HepG2 (cell line): Measurements from ENCODE around the gene PLCXD1. TPM values are rescaled to one million over a fixed set of nuclear protein-coding genes. Genes with fewer than 3 reads are reported as not detected.

ENCODE experiments used
- AGO1 ChIP-seq: fragments of 200-400 bp; formaldehyde crosslinking; IDR thresholded peaks from 2 replicates; pipeline ENCODE4 v1.6.1; 2017; ENCODE audit warnings: mild to moderate bottlenecking, low read depth, low read length, moderate library complexity; ENCODE audit not compliant: poor library complexity, severe bottlenecking
- ATF3 ChIP-seq: sonication (generic); formaldehyde crosslinking; IDR thresholded peaks from 2 replicates; pipeline ENCODE4 v1.4.0; 2020; ENCODE audit warnings: missing genetic modification reagents
- GLMP ChIP-seq: sonication (generic); formaldehyde crosslinking; IDR thresholded peaks from 2 replicates; pipeline ENCODE4 v1.9.0; 2021; ENCODE audit warnings: missing genetic modification reagents, mild to moderate bottlenecking, borderline replicate concordance
- HMG20A ChIP-seq: IDR thresholded peaks from 2 replicates; pipeline ENCODE4 v1.6.1; 2016; ENCODE audit warnings: borderline replicate concordance
- HNF4A ChIP-seq: sonication (generic); formaldehyde crosslinking; IDR thresholded peaks from 2 replicates; pipeline ENCODE4 v1.4.0; 2020; ENCODE audit warnings: missing genetic modification reagents
- KDM5B ChIP-seq: sonication (generic); formaldehyde crosslinking; IDR thresholded peaks from 2 replicates; pipeline ENCODE4 v1.4.0; 2020; ENCODE audit warnings: missing genetic modification reagents, mild to moderate bottlenecking, borderline replicate concordance
- KLF9 ChIP-seq: IDR thresholded peaks from 2 replicates; pipeline ENCODE4 v1.6.1; 2016; ENCODE audit warnings: low read depth
- NR2F6 ChIP-seq, 2 experiments: IDR thresholded peaks; 2 replicates each; pipeline ENCODE4 v1.6.1; 2016; ENCODE audit warnings: antibody characterized with exemption in 1 of 2, mild to moderate bottlenecking in 1 of 2
- PAXIP1 ChIP-seq: sonication (generic); formaldehyde crosslinking; conservative IDR thresholded peaks from 2 replicates; pipeline ENCODE4 v1.4.0; 2020; ENCODE audit warnings: mild to moderate bottlenecking, missing genetic modification reagents, moderate library complexity
- SOX13 ChIP-seq, 3 experiments: fragments of 450-650 bp in 1 of 3; sonication (generic) in 1 of 3; formaldehyde crosslinking in 1 of 3; IDR thresholded peaks in 2 of 3; conservative IDR thresholded peaks in 1 of 3; 2 replicates each; pipeline versions ENCODE4 v1.5.0 to v1.6.1; 2016 to 2020; ENCODE audit warnings: antibody characterized with exemption in 1 of 3, mild to moderate bottlenecking in 1 of 3, missing compliant biosample characterization in 1 of 3, missing genetic modification reagents in 1 of 3, moderate library complexity in 1 of 3
- SPEN ChIP-seq: sonication (generic); formaldehyde crosslinking; IDR thresholded peaks from 2 replicates; pipeline ENCODE4 v1.5.1; 2020; ENCODE audit warnings: low read depth, mild to moderate bottlenecking, missing genetic modification reagents
- TFDP2 ChIP-seq: sonication (generic); formaldehyde crosslinking; IDR thresholded peaks from 2 replicates; pipeline ENCODE4 v1.4.0; 2020; ENCODE audit warnings: missing genetic modification reagents
- ZBED4 ChIP-seq: sonication (generic); formaldehyde crosslinking; IDR thresholded peaks from 2 replicates; pipeline ENCODE4 v1.4.0; 2020; ENCODE audit warnings: missing genetic modification reagents, borderline replicate concordance
- ZBTB1 ChIP-seq: sonication (generic); formaldehyde crosslinking; IDR thresholded peaks from 2 replicates; pipeline ENCODE4 v1.4.0; 2020; ENCODE audit warnings: missing genetic modification reagents, borderline replicate concordance
- ZNF138 ChIP-seq: sonication (generic); formaldehyde crosslinking; IDR thresholded peaks from 2 replicates; pipeline ENCODE4 v1.5.0; 2020; ENCODE audit warnings: mild to moderate bottlenecking, low read depth, missing genetic modification reagents
- ZNF451 ChIP-seq: sonication (generic); formaldehyde crosslinking; IDR thresholded peaks from 2 replicates; pipeline ENCODE4 v1.5.0; 2020; ENCODE audit warnings: mild to moderate bottlenecking, missing genetic modification reagents
- ZNF749 ChIP-seq: sonication (generic); formaldehyde crosslinking; IDR thresholded peaks from 2 replicates; pipeline ENCODE4 v1.8.0; 2022; ENCODE audit warnings: mild to moderate bottlenecking, missing genetic modification reagents, moderate library complexity, borderline replicate concordance
- polyA plus RNA-seq, 8 experiments: library from polyadenylated mRNA; depleted of rRNA in 3 of 8; stranded (reverse) in 7 of 8; unstranded in 1 of 8; fragments of >200 nt; fragmentation: Illumina TruSeq in 4 of 8; extraction: Trizol in 4 of 8; gene quantifications; 2 replicates each; pipeline versions ENCODE4 v1.2.1 to v1.2.3, GENCODE V29; 2011 to 2016; ENCODE audit warnings: low read depth in 4 of 8, missing spikeins in 1 of 8, mixed read lengths in 1 of 8; ENCODE audit not compliant: insufficient read depth in 1 of 8
- total RNA-seq, 5 experiments: library from RNA; depleted of rRNA; stranded (reverse); fragments of >200 nt; fragmentation: Illumina TruSeq; extraction: Trizol; gene quantifications; 2 replicates each; pipeline ENCODE4 v1.2.3, GENCODE V29; 2016; ENCODE audit warnings: low read depth in 1 of 5

PLCXD1 gene
- total and polyA plus RNA-seq, 2 of the 13 experiments (the other 11 are each of a cell fraction or from before 2014, with no cell fraction given) = 87.7 to 153 TPM

- TF ChIP-seq HMG20A (CRISPR knock-in tag) = peak; percentile 23; the same call in 1 of the 2 replicates
- no peak for TF ChIP-seq KDM5B (CRISPR knock-in tag)
- TF ChIP-seq GLMP (CRISPR knock-in tag) = no peak
- TF ChIP-seq AGO1 = no peak
- no peak for TF ChIP-seq ZNF451 (CRISPR knock-in tag)
- TF ChIP-seq PAXIP1 (CRISPR knock-in tag) = peak; percentile 79
- TF ChIP-seq KLF9 (CRISPR knock-in tag) = no peak
- no peak for TF ChIP-seq ATF3
- no peak for TF ChIP-seq ZNF138 (CRISPR knock-in tag)
- 0 out of 2 replicates have a peak, but pooled peaks have one; percentile 3 for TF ChIP-seq ZNF749 (CRISPR knock-in tag)
- peak; percentile 60 for TF ChIP-seq HNF4A
- 0 out of 2 replicates have a peak, but pooled peaks have one; percentile 14 for TF ChIP-seq SPEN (CRISPR knock-in tag)
- peak; percentile 53; the same call in 1 of the 2 replicates for TF ChIP-seq TFDP2 (CRISPR knock-in tag)
- TF ChIP-seq ZBED4 (CRISPR knock-in tag) = no peak
- TF ChIP-seq NR2F6 (IDR thresholded peaks at IDR 0.05) = peak; percentile 62
- TF ChIP-seq NR2F6 (CRISPR knock-in tag; IDR thresholded peaks at IDR 0.05) = peak; percentile 89; the same call in 1 of the 2 replicates
- no peak for TF ChIP-seq SOX13 (IDR thresholded peaks at IDR 0.05)
- TF ChIP-seq SOX13 (CRISPR knock-in tag; conservative IDR thresholded peaks at IDR 0.05 in 1 of 2, IDR thresholded peaks at IDR 0.05 in 1 of 2) = peak in 1 of 2 experiments; percentile 32; a peak in 1 of 4 replicates
- TF ChIP-seq ZBTB1 = no peak
These were observed 6.2 kb upstream of the PLCXD1 start (continued) for GRCh38 chrX:274904-275475.
